ENCODE measurements around the gene ADNP.
"Not testable (repeated sequence)": the region's sequence is repeated elsewhere in the genome, so short reads cannot be mapped to it uniquely, and the experiment has no call there.

The ADNP gene

GRCh38 chr20:50931306-50932015, at the start of gene ADNP:
Gene ADNP (minus strand): TSS chr20:50931437. CDS start chr20:50903996, 27,441 bp downstream.
- peak; percentile 90 for DNase-seq (ENCODE audit: low read depth)

DNA sequence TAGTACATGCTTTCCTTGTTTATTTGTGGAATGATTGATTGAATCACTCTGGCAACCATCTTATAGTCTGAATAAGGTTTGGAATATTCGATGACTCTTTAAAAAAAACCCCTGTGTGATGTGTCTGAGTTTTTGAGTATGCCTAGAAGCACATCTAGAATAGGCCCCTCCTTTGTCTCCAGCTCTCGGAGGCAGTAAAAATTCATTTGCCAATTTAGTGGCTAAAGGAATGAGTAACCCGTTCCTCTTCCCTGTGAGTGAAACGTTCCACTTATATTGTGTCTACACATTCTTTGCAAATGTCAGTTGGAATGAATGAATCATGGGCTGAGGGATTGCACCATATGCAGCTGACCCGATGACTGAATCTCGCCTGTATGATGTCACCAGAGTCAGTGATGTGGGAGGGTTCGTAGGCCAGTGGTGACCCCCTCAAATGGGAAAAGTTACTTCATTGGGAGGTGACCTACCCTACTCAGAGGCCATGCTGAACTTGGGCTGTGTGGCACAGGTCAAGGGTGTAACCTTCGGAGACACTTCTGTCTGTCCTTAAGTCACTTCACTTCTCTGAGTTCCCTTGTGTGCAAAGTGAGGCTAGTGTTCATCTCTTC, 48.9 kb upstream of the ADNP start:
- DNase-seq (ENCODE audit: low read depth): peak; percentile 99

DNA sequence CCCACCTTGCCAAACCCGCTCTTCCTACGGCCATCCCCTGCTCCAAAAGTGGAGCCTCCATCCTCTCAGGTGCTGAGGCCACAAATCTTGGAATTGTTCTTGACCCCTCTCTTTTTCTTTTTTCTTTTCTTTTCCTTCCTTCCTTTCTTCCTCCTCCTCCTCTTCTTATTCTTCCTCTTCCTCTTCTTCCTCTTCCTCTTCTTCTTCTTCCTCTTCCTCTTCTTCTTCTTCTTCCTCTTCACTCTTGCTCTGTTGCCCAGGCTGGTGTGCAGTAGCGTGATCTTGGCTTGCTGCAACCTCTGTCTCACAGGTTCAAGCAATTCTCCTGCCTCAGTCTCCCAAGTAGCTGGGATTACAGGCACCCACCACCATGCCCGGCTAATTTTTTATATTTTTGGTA, 47.3 kb upstream of the ADNP start:
- DNase-seq (ENCODE audit: low read depth): not testable (repeated sequence)

DNA sequence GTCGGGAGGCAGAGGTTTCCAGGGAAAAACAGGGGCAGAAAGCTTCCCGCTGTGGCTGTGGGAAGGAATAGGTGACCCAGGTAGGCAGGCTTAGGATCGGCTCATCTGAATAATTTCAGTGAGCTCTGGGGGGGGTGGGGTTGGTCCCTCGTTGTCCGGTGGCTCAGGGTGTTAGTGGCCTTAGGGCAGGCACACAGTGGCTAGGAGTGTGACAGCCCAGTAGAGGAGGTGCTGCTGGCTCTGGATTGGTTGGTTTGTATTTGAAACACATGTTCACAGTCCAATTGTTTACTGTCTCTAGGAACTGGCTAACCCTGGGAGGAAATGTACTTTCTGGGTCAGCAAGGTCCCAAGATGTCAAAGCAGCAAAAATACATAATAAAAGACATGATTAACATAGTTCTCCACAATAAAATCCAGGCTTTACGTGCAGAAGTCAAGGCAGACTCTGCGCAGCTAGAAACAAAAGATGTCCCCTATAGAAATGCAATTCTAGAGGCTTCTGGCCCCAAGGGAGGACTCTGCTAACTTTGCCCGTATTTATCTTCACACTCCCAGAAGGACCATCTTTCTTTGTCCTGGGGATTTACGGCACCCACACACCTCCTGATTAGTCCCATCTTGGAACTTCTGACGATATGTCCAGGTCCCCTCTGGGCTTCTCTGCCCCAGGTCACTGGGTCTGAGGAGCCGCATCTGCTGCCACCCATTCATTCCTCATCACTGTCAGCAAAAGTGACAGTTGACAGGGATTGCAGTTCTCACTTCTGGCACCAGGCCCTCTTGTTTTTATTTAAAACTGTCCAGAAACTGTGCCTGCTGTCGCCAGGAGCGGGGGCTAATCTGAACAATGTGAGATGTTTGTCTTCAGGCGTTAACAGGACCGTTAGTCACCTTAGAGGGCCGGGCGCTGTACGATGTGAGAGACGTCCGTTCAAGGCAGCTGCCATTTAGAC, 46.1 kb upstream of the ADNP start:
- DNase-seq (ENCODE audit: low read depth): no peak

DNA sequence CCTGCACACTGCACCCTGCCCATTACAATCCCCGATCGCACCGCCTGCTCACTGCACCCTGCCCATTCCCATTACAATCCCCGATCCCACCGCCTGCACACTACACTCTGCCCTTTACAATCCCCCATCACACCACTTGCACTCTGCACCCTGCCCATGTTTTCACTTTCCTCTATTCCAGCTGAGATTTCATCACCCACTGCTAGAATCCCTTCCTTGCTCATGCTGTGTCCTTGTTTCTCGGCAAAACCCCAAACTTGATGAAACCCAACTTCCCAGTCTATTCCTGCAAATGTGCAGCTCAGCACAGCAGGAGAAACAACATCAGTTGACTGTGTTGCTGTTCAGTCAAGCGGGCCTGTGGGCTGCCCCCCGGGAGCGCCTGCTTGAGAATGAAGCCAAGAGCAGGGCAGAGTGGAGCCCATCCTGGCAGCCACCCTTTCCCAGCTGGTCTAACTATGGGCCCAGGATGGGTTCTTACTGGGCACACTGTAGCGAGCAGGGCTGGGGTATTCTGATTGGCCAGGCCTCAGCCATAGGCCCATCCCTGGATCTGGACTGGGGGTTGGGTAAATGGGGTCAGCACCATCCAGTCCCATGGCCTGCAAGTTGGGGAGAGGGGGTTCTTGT, 44.6 kb upstream of the ADNP start:
- DNase-seq (ENCODE audit: low read depth): no peak

- DNase-seq (ENCODE audit: low read depth): peak; percentile 43
Measured at GRCh38 chr20:50969912-50970311, 38.7 kb upstream of the ADNP start.

DNA sequence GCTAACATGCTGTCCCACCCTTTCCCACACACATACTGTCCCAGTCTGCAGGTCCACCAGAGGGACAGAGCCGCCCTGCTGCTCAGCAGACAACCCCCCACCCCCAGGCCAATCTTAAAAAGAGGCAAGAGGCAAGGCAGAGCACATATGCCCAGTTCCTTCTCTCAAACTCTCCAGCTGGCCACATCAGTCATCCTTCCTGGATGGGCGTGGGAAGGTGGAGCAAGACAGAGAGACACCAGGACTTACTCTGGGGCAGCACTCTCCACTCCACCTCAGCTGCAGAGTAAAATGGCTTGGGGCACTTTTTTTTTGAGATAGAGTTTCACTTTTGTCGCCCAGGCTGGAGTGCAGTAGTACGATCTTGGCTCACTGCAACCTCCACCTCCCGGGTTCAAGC, 38.2 kb upstream of the ADNP start:
- DNase-seq (ENCODE audit: low read depth): no peak

- no peak for DNase-seq (ENCODE audit: low read depth)
Measured at GRCh38 chr20:50968289-50968688, 37.1 kb upstream of the ADNP start.

DNA sequence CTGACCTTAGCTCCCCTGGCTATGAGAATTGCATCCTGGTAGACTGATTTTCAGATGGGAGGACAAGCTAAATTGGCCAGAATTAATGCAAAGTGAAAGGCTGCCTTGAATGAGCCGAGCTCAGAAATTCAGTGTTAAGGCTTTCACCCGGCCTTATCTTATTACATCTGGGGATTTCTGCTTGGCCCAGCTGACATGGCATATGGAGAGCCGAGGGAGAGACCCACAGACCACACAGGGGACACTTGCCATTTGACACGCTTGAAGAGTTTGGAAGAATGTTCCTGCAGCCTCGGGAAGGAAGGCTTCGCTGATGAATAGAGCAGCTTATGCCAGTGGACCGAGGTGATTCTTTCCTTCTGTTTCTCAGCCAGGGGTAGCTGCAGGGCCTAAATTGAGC, 36.3 kb upstream of the ADNP start:
- no peak for DNase-seq (ENCODE audit: low read depth)

GRCh38 chr20:50959543-50960126, 28.4 kb upstream of the ADNP start:
- DNase-seq (ENCODE audit: low read depth): no peak

DNA sequence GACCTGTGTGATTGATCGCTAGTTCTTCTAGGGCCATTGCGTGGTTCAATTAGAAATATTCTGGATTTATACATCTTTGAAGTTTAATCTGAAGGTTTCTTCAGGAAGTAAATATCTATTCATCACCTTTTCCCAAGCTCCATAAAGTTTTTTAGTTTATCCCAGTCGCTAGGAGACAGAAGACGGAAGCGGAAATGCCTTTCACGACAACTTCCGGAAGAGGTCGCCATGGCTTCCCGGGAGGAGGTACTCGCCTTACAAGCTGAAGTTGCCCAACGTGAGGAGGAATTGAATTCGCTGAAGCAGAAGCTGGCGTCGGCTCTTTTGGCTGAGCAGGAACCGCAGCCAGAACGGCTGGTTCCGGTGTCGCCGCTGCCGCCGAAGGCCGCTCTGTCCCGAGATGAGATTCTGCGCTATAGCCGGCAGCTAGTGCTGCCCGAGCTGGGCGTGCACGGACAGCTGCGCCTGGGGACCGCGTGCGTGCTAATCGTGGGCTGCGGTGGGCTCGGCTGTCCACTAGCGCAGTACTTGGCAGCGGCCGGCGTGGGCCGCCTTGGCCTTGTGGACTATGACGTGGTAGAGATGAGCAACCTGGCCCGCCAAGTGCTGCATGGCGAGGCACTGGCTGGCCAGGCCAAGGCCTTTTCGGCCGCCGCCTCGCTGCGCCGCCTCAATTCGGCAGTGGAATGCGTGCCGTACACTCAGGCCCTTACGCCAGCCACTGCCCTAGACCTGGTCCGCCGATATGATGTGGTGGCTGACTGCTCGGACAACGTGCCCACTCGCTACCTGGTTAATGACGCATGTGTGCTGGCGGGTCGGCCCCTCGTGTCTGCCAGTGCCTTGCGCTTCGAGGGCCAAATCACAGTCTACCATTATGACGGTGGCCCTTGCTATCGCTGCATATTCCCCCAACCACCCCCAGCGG, 27.6 kb upstream of the ADNP start, which contains the start of gene MOCS3:
Gene MOCS3, plus strand, starts transcription at position 204 of the 928 bp plus-strand sequence. Its CDS starts 25 bp downstream, at position 229.
- peak; percentile 92 for DNase-seq (ENCODE audit: low read depth)

DNA sequence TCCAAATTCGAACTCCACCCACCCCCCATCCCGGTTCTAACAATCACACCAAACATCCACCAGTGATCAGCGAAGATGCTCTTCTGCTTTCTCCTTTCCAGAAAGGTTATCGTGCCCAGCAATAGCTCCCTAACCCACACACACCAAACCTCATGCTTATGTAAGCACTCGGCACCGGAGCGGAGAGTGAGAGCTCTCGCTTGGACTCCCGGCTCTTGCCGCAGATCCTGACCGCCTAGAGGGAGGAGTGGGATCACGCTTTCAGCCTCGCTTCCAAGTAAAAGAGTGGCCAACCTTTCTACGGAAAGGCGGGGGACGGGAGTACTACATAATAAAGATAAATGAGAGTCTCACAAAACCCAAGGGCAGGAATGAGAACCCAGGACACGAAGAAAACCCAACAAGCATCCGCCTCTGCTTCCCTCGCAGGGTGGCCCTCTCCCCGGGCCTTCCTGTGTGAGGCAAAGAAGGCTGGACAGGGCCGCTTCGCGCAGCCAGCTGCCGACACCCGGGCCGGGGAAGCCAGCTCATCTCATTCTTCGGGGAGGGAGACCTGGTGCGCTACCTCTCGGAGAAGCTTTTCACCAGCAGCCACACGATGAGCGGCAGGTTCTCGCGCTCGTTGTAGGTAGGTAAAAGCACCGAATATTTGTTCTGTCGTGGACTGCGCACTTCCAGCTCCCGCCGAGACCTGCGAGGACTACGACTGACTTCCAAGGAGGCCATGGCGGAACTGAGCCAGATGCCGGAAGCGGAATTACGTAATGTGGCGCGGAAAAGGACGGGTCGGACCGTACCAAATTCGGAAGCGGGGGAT, 26.8 kb upstream of the ADNP start, which contains the start of gene DPM1:
Gene DPM1, minus strand, starts transcription at position 735 of the 817 bp plus-strand sequence. Its CDS starts 9 bp downstream, at position 726.
- peak; percentile 87 for DNase-seq (ENCODE audit: low read depth)

- peak; percentile 32 for DNase-seq (ENCODE audit: low read depth)
Measured at GRCh38 chr20:50957276-50957675, 26.0 kb upstream of the ADNP start.

- DNase-seq (ENCODE audit: low read depth): no peak
Measured at GRCh38 chr20:50953821-50954220, 22.6 kb upstream of the ADNP start.

DNA sequence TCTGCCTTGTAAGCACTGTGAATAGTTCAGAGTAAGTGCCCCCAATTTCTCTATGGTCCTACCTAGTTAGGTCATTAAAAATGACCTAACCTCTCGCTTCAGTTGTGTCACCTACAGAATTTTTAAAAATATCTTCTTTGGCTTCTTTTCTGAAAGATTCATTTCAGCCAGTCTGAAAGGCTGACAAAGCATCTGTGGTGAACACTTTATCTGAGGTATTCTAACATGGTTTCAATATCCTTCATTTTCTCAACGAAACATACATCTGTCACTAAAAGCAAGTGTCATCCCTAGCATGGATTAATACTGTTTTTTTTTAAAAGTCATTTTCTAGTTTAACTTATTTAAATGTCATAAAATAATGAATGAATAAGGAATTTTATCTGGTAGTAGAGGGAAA, 22.0 kb upstream of the ADNP start:
- no peak for DNase-seq (ENCODE audit: low read depth)

- no peak for DNase-seq (ENCODE audit: low read depth)
Measured at GRCh38 chr20:50948132-50948785, 17.0 kb upstream of the ADNP start.

GRCh38 chr20:50943069-50943468, 11.8 kb upstream of the ADNP start:
- DNase-seq (ENCODE audit: low read depth): no peak

DNA sequence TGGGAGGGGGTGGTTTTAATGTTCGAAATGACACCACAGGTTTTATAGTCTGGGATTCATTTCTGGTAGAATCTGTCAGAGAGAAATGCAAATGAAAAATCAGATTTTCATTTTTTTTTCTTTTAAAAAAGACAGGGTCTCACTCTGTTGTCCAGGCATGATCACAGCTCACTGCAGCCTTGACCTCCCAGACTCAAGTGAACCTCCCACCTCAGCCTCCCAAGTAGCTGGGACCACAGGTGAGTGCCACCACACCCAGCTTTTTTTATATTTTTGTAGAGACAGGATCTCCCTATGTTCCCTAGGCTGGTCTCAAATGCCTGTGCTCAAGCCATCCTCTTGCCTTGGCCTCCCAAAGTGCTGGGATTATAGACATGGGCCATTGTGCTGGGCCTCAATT, 2.4 kb upstream of the ADNP start:
- DNase-seq (ENCODE audit: low read depth): no peak

- DNase-seq (ENCODE audit: low read depth): peak; percentile 73
Measured at GRCh38 chr20:50932691-50933280, 1.5 kb upstream of the ADNP start.

All from EH (cell line).